Measurements from ENCODE around the gene FBXO7.

DNA sequence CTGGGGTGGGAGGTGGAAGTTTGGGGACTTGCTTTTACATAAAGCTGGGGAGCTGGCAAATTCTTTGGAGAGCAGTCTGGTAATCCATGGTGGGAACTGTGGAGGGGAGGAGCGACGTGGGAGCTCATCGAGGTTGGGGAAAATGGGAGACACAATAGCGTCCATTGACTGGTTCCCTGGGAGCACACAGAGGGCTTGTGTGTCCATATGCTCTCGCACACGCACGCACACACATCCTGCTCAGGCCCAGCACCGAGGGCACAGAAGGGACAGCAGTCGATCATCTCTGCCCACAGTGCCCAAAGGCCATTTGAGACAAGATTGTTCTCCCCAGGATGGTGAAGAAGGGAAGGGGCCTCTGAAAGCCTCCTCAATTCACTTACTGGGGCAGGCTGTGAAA lies 53.7 kb downstream of the FBXO7 start:
- TF ChIP-seq POLR2AphosphoS5 (IDR thresholded peaks at IDR 0.05; ENCODE audit: borderline replicate concordance, low read depth, low read length): no peak
- TF ChIP-seq EZH2 (IDR thresholded peaks at IDR 0.05): no peak

Measured in SK-N-MC (cell line).